Tibial nerve (tissue), 4 donors: Measurements from ENCODE around the gene ARMH1.
"Not testable (repeated sequence)": the region's sequence is repeated elsewhere in the genome, so short reads cannot be mapped to it uniquely, and the experiment has no call there.

Source experiments
- EP300 ChIP-seq, 2 donors: sonication (generic); formaldehyde crosslinking; IDR thresholded peaks; one replicate each; pipeline ENCODE4 v1.6.1; 2017; ENCODE audit warnings: antibody characterized with exemption in 2 of 2, mild to moderate bottlenecking in 1 of 2
- POLR2A ChIP-seq, 2 donors: fragments of 450-650 bp; IDR thresholded peaks; one replicate each; pipeline ENCODE4 v1.6.1; 2017; ENCODE audit warnings: antibody characterized with exemption in 2 of 2, mild to moderate bottlenecking in 2 of 2, moderate library complexity in 2 of 2
- TF ChIP-seq, protein P1 (sequence below), 5 experiments: fragments of 200-600 bp in 3 of 5; fragments of 450-650 bp in 2 of 5; sonication (generic) in 3 of 5; IDR thresholded peaks; one replicate each; pipeline ENCODE4 v1.5.1; 2016 to 2019; ENCODE audit warnings: antibody characterized with exemption in 5 of 5, mild to moderate bottlenecking in 3 of 5, moderate library complexity in 2 of 5

DNA sequence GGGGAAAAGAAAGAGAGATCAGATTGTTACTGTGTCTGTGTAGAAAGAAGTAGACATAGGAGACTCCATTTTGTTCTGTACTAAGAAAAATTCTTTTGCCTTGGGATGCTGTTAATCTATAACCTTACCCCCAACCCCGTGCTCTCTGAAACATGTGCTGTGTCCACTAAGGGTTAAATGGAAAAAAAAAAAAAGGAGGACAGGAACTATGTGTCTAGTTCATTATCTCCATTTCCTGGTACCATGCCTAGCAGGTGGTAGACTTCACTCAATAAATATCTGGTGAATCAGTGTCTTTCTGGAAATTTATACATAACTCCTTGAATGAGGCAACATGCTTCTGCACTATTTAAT is 64.4 kb downstream of the ARMH1 start:
- TF ChIP-seq, protein P1, sequence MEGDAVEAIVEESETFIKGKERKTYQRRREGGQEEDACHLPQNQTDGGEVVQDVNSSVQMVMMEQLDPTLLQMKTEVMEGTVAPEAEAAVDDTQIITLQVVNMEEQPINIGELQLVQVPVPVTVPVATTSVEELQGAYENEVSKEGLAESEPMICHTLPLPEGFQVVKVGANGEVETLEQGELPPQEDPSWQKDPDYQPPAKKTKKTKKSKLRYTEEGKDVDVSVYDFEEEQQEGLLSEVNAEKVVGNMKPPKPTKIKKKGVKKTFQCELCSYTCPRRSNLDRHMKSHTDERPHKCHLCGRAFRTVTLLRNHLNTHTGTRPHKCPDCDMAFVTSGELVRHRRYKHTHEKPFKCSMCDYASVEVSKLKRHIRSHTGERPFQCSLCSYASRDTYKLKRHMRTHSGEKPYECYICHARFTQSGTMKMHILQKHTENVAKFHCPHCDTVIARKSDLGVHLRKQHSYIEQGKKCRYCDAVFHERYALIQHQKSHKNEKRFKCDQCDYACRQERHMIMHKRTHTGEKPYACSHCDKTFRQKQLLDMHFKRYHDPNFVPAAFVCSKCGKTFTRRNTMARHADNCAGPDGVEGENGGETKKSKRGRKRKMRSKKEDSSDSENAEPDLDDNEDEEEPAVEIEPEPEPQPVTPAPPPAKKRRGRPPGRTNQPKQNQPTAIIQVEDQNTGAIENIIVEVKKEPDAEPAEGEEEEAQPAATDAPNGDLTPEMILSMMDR (IDR thresholded peaks at IDR 0.05) = not testable (repeated sequence)
- not testable (repeated sequence) for TF ChIP-seq POLR2A, EP300 (IDR thresholded peaks at IDR 0.05)
